Ramos (cell line): ENCODE measurements around the gene FNDC4.
"Not testable (repeated sequence)": the region's sequence is repeated elsewhere in the genome, so short reads cannot be mapped to it uniquely, and the experiment has no call there.

ENCODE experiments used
- in situ Hi-C: fragments of 300-500 bp; cut with MboI; formaldehyde crosslinking; loops from one replicate; pipeline ENCODE4 v1.14.3; 2022; ENCODE audit warnings: low sequenced_read_pairs; ENCODE audit not compliant: unreplicated experiment

FNDC4 gene, protein sequence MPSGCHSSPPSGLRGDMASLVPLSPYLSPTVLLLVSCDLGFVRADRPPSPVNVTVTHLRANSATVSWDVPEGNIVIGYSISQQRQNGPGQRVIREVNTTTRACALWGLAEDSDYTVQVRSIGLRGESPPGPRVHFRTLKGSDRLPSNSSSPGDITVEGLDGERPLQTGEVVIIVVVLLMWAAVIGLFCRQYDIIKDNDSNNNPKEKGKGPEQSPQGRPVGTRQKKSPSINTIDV

DNA sequence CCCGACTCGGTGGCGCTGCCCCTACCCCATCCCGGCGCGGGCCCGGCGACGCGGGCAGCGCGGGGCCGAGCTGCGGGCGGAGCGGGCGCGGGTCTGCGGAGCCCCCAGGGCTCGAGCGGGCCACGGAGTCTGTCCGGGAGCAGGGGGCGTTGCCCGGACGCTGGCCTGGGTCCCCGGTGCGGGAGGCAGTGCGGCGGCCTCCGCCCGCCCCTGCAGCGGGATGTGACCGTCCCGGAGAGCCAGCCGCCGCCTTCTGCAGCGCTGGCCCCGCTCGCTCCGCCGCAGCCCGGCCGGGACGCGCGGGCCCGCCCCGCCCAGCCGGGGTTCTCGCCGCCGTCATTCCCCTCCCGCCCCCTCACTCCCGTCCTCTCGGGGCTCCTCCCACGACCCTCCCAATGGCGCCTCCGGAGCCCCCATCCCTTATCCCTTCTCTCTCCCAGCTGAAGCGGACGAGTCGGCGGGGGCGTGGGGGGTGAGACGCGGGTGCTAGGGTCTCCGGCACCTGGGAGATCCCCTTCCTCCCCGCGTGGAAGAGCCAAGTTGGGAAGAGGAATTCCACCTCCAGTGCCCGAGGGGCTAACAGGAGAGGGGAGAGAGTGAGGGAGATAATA, at the start of gene FNDC4:
TSS of gene FNDC4 (minus strand) at position 257 of the 611 bp plus-strand sequence. CDS start 521 bp downstream, outside the sequence.
- in situ Hi-C loops: no loop called here

DNA sequence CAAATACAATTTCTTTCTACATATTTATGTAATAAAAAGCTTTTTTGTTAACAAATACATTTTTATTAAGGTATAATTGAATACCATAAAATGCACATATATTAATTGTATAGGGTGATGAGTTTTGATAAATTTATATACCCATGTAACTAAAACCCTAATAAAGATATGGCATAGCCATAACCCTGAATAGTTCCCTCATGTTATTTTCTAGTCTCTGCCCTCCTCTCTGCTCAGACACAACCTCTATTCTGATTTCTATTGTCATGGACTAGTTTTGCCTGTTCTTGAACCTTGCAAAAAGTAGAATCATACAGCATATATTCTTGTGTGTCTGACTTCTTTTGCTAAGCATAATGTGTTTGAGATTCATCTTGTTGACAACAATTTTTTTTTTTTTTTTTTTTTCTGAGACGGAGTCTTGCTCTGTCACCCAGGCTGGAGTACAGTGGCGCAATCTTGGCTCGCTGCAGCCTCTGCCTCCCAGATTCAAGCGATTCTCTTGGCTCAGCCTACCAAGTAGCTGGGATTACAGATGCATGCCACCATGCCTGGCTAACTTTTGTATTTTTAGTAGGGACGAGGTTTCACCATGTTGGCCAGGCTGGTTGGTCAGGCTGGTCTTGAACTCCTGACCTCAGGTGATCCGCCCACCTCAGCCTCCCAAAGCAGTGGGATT, 49.3 kb upstream of the FNDC4 start:
- in situ Hi-C loops: no loop called here

DNA sequence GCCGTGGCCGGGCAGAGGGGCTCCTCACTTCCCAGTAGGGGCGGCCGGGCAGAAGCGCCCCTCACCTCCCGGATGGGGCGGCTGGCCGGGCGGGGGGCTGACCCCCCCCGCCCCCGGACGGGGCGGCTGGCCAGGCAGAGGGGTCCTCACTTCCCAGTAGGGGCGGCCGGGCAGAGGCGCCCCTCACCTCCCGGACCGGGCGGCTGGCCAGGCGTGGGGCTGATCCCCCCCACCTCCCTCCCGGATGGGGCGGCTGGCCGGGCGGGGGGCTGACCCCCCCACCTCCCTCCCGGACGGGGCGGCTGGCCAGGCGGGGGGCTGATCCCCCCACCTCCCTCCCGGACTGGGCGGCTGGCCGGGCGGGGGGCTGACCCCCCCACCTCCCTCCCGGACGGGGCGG, 44.6 kb upstream of the FNDC4 start:
- in situ Hi-C loops: not testable (repeated sequence)

DNA sequence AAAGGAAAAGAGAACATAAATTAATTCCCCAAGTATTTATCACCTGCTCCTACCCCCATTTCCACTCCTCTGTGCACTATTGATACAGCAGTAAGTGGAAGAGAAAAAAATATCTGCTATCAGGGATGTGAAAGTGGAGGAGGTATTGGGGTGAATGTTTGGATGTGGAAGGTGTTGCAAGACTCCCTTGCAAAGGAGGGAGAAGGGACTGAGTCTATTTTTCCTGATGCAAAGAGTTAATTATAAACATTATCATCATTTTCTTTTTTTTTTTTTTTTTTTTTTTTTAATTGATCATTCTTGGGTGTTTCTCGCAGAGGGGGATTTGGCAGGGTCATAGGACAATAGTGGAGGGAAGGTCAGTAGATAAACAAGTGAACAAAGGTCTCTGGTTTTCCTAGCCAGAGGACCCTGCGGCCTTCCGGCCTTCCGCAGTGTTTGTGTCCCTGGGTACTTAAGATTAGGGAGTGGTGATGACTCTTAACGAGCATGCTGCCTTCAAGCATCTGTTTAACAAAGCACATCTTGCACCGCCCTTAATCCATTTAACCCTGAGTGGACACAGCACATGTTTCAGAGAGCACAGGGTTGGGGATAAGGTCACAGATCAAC, 43.9 kb upstream of the FNDC4 start:
- in situ Hi-C loops: not testable (repeated sequence)

DNA sequence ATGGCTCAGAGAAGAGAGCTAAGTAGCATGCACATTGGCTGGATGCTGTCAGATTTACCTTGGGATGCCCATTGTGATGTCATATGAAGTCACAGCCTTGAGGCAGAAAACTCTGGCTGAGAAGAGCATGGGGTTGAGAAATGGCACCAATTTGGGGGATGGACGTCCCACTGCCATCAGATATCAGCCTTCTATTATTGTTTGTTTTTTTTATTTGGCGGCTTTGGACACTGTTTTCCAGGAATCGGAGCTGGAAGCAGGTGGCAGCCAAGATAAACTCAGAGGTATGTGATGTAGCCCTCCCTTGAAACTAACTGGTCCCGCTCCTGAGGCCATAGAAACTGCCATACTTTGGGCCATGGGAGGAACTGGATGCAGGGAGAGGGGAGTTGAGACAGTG, 42.3 kb upstream of the FNDC4 start:
- in situ Hi-C loops: no loop called here

DNA sequence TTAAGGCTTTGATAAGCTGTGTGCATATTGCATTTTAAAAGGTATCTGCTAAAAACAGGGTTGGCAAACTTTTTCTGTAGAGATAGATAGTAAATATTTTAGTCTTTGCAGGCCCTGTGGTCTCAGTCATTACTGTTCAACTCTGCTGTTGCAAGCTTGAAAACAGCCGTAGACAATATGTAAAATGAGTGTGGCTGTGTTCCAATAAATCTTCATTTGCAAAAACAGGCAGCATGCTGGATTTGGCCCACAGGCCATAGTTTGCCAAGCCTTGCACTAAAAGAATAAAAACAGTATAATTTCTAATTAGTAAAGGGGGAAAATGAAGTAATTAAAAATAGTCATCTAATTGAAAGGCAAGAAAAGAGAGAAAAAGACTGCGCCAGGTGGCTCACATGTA, 37.0 kb upstream of the FNDC4 start:
- in situ Hi-C loops: no loop called here

DNA sequence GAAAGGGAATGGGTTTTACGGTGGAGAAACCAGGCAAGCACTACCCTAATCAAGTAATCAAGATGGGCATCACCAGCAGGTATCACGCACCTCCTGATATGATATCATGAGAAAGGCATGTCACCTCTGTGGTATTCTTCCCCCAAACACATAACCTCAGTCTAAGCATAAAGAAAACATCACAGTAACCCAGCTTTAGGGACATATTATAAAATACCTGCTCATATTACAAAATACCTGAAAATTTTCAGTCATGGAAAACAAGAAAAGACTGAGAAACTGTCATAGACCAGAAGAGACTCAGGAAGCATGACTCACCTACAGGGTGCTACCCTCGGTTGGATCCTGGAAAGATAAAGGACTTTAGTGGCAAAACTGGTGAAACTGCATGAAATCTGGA, 32.2 kb upstream of the FNDC4 start:
- in situ Hi-C loops: no loop called here

DNA sequence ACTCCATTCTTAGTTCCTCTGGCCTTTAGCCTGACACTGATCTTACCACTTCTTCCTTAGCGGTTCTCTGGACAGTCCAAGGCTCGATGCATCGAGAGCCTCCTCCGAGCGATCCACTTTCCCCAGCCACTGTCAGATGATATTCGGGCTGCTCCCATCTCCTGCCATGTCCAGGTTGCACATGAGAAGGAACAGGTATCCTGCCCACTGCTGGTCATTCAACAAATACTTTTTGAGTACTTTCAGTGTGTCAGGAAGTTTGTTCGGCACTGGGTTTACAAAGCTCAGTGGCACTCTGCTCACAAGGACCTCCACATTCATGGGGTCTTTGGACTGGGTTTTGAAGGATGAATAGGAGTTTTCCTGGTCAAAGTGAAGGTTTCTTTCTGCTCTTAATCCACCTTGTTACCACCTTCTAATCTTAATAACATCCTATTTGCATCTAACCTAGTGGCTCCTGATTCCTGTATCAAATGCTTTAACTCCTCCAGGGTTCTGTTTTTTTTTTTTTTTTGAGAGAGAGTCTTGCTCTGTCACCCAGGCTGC, 27.5 kb upstream of the FNDC4 start:
- in situ Hi-C loops: no loop called here

DNA sequence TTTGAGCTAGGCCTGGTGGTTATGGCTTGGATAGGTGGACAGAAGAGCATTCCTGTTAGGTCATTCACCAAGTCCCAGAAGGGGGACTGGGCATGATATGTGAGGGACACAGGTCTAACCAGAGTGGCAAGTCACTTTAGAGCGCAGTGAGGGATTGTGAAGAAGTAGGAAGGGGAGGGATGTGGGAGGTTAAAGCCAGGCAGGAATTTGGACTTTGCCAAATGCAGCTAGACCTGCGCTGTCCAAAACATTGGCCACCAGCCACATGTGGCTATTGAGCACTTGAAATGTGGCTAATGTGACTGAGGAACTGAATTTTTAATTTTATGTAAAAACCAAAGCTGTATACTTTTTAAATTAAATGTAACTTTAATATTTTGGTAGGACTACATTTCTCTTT, 25.3 kb upstream of the FNDC4 start:
- in situ Hi-C loops: no loop called here

DNA sequence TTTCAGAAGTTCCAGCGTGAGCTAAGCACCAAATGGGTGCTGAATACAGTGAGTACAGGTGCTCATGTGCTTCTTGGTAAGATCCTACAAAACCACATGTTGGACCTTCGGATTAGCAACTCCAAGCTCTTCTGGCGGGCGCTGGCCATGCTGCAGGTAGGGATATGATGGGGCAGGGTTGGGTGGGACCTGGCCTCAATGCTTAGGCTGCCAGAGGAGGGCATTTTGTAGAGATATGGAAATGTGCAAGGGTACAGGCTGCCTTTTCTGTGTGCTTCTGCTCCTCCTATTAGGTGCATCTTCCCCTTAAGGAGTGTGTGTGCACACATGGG, 23.7 kb upstream of the FNDC4 start:
- in situ Hi-C loops: no loop called here

DNA sequence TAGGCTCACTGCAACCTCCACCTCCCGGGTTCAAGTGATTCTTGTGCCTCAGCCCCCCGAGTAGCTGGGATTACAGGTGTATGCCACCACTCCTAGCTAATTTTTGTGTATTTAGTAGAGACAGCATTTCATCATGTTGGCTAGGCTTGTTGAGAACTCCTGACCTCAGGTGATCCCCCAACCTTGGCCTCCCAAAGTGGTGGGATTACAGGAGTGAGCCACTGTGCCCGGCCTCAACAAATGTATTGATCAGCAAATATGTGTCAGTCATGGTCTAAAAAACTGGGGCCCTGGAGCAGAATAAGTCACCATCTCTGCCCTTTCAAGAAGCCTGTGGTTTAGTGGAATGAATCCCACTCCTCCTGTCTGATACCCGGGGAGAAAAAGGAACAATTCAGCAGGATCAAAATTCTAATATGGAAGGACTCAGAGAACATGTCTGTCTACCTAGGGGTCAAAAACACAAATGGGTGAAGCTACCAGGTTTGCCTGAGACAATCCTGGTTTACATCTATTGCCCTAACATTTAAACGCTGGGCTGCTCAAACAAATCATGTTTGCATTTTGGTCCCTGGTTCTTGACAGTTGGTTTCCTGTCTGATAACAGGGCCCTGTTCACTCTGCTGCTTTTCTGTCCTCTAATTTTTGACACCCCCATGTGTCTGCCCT, 23.2 kb upstream of the FNDC4 start:
- in situ Hi-C loops: no loop called here

DNA sequence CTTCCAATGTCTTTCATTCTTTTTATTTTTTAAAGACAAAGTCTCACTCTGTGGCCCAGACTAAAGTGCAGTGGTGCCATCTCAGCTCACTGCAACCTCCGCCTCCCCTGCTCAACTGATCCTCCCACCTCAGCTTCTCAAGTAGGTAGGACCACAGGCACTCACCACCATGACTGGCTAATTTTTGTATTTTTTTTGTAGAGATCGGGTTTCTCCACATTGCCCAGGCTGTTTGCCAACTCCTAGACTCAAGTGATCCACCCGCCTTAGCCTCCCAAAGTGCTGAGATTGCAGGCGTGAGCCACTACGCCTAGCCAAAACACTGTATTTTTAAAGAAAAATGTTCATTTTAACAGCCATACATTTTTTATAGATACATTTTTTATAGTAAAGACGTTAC, 14.3 kb upstream of the FNDC4 start:
- in situ Hi-C loops: no loop called here

DNA sequence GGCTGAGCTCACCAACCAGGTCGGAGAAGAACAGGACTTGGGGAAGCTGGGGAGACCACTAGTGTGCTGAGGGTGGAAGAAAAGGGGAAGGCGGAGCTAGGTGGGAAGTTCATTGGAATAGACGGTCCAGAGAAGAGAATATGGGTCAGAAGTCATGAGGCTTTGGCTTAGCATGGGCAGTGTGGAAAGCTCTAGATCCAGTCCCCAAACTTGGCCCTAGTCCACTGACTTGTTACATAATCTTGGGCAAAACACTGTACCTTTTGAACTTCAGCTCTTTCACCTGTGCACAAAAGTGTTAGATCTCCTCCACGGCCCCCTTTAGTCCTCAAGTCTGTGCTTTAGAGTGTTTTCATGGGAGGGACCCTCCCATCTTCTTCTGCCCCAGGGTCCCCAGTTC, 12.3 kb upstream of the FNDC4 start:
- in situ Hi-C loops: no loop called here

DNA sequence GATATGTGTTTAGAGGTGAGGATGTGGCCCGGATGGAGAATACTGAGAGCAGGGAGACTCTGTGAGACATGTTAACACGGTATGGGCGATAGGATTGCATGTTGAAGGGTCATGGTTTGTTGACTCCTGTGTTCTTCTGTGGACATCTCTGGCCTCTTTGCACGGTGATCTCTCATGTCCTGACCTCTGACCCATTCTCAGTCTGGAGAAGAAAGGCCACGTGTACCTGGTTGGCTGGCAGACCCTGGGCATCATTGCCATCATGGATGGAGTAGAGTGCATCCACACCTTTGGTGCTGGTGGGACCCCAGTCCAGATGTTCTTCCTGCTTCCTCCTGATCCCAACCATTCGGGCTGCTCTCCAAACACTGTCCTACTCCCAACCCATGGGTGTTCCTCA, 11.6 kb upstream of the FNDC4 start:
- in situ Hi-C loops: no loop called here

DNA sequence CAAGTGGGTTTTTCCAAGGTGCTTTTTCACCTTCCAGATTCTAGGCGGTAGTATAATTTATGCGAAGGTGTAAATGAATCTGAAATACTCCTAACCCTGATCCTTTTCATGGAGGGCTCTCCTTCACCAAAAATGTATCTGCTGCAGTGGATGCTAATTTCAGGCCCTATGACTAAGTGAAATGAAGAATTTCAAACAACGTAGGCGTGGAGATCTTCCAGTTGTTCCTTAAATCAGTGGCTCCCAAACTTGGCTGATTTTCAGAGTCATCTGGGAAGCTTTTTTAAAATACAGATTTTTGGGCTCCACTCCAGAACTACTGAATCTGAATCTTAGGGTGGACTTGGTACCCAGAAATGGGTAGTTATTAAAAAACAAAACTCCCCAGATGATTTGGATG, 7.1 kb upstream of the FNDC4 start:
- in situ Hi-C loops: no loop called here

DNA sequence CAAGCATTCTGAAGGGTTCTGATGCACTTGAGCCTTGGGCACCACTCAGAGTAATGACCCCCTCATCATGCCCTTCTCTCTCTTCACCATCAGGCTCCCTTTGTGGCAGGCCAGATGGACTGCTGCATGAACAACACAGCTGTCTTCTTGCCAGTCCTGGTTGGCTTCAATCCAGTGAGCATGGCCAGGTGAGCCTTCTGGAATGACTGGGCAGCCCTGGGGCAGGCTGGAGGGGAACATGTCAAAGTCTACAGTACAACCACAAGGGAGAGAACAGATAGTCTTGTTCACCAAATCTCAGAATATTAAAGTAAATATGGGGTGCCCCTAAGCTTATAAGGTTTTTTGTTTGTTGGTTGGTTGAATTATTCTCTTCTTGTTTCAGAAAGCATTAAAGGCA, 6.0 kb upstream of the FNDC4 start:
- in situ Hi-C loops: no loop called here

DNA sequence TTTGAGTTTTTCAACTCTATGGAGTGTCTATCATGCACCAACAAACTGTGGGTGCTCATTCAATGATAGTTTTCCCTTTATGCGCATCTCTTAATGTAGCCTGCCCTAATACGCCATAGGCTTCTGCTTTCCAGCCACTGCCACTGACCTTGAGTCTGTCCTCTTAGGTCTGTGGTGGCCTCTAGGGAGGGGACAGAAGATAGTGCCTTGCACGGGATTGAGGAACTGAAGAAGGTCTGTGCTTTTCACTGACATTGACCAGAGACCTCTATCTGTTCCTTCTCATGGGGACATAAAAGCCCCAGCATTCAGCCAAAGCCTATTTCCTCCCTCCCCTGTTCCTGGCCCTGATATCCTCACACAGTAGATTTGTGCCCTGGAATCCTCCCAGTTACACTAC, 4.0 kb upstream of the FNDC4 start:
- in situ Hi-C loops: no loop called here

DNA sequence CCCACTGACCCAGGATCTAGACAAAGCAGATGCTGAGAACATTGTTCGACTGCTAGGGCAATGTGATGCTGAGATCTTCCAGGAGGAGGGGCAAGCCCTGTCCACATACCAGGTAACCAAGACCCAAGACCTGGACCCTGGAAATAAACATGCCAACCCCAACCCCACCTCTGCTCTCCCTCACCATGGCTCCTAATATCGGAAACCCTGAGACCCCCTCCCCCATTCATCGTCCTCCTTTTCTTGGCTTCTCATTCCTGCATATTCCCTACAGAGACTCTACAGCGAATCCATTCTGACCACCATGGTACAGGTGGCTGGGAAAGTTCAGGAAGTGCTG, 2.3 kb upstream of the FNDC4 start:
- in situ Hi-C loops: no loop called here

DNA sequence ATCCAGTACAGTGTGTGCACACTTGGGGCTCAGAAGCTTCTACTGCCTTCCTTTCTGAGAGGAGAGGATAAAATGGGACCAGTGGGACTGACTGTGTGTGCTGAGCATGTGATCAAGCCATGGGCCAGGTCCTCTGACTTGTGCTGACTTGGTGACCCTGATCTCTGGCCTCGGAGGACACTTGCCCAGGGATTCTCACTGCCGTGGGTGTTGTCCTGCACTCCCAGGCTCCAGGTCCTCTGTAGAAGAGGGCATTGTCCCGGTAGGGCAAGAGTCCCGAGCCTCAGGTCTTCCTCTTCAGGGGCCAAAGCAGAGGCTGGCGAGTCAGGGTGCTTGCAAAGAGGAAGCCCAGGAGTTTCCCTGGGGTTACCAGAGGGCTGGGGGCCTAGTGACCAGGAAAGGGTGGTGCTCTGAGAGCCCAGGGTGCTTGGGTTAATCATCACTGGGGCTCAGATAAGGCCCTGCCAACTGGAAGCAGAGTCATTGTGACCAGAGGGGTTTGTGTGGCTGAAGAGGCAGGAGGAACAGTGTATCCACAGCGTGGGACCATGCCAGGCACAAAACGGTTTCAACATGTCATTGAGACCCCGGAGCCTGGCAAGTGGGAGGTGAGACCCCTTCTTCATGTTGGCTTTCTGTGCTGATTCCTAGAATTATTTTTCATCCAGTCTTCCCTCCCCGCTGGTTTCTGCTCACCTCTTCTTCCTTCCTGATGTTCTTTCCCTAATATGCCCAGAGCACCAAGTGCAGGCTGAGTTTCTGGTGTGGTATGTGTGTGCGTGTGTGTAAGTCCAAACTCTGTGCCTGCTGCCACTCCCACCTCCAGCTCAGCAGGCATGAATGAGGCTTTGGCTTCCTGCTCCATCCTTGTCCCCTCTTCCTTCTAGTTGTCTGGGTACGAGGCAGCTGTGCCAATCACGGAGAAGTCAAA, 1.6 kb upstream of the FNDC4 start, which contains the start of gene GCKR:
TSS of gene GCKR (plus strand) at position 483 of the 931 bp plus-strand sequence. CDS start at position 549, 66 bp downstream.
- in situ Hi-C loops: no loop called here
